ENCODE measurements around the gene GOLGA1. TPM values are rescaled to one million over a fixed set of nuclear protein-coding genes. Genes with fewer than 3 reads are reported as not detected.

Gene GOLGA1, protein sequence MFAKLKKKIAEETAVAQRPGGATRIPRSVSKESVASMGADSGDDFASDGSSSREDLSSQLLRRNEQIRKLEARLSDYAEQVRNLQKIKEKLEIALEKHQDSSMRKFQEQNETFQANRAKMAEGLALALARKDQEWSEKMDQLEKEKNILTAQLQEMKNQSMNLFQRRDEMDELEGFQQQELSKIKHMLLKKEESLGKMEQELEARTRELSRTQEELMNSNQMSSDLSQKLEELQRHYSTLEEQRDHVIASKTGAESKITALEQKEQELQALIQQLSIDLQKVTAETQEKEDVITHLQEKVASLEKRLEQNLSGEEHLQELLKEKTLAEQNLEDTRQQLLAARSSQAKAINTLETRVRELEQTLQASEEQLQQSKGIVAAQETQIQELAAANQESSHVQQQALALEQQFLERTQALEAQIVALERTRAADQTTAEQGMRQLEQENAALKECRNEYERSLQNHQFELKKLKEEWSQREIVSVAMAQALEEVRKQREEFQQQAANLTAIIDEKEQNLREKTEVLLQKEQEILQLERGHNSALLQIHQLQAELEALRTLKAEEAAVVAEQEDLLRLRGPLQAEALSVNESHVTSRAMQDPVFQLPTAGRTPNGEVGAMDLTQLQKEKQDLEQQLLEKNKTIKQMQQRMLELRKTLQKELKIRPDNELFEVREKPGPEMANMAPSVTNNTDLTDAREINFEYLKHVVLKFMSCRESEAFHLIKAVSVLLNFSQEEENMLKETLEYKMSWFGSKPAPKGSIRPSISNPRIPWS
- 13.9 and 53.1 TPM in 2 replicates for total RNA-seq (ENCODE audit: low replicate concordance)

- H3K4me3 ChIP-seq (ENCODE audit: low read depth, low read length) = peak within 1 kb of the TSS; percentile 81
- peak; percentile 93 for DNase-seq (ENCODE audit: low read depth)
- TF ChIP-seq, protein P1, sequence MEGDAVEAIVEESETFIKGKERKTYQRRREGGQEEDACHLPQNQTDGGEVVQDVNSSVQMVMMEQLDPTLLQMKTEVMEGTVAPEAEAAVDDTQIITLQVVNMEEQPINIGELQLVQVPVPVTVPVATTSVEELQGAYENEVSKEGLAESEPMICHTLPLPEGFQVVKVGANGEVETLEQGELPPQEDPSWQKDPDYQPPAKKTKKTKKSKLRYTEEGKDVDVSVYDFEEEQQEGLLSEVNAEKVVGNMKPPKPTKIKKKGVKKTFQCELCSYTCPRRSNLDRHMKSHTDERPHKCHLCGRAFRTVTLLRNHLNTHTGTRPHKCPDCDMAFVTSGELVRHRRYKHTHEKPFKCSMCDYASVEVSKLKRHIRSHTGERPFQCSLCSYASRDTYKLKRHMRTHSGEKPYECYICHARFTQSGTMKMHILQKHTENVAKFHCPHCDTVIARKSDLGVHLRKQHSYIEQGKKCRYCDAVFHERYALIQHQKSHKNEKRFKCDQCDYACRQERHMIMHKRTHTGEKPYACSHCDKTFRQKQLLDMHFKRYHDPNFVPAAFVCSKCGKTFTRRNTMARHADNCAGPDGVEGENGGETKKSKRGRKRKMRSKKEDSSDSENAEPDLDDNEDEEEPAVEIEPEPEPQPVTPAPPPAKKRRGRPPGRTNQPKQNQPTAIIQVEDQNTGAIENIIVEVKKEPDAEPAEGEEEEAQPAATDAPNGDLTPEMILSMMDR (IDR thresholded peaks at IDR 0.05; ENCODE audit: insufficient read depth, low read length) = no peak
Observed at GRCh38 chr9:124940894-124941678, at the start of gene GOLGA1. Gene GOLGA1 (minus strand): TSS chr9:124941083. CDS start chr9:124938711, 2,372 bp downstream.

DNA sequence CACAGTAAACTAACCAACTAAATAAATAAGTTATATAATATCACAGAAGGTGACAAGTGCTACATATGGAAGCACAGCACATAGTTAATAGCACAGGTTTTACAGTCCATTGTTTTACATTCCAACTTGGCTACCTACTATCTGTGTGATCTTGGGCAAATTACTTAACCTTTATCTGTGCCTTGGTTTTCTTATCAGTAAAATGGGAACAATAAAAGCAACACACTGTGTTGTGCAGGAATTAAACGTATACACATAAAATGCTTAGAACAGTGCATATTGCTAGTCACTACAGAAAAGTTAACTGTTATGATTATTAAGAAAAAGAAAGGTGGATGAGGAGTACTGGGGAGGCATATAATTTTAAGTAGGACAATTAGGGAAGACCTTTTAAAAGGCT lies 42.8 kb upstream of the GOLGA1 start:
- H3K4me3 ChIP-seq (ENCODE audit: low read depth, low read length) = no peak overlapping the region
- TF ChIP-seq, protein P1 (IDR thresholded peaks at IDR 0.05; ENCODE audit: insufficient read depth, low read length) = no peak
- no peak for DNase-seq (ENCODE audit: low read depth)

- no peak for DNase-seq (ENCODE audit: low read depth)
- TF ChIP-seq, protein P1 (IDR thresholded peaks at IDR 0.05; ENCODE audit: insufficient read depth, low read length) = no peak
- H3K4me3 ChIP-seq (ENCODE audit: low read depth, low read length) = no peak overlapping the region
Observed at GRCh38 chr9:124980431-124980830, 39.5 kb upstream of the GOLGA1 start.

DNA sequence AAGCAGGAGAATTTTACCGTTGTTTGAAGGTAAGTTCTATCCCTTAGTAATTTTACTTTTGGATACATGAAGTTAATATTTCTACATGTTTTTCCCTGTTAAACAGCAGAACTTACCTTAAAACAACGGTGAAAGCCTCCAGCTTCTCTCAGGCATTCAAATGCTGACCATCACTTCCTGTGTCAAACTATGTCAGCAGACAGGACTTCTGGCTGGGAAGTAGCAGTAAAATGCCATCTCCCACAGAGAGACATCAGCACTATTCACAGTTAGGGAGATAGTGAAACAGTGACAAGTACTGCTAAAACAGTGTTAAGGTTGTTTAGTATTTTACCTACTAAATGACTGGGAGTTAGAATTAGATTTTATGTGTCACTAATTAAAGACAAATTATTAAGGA lies 34.2 kb upstream of the GOLGA1 start:
- no peak for DNase-seq (ENCODE audit: low read depth)
- H3K4me3 ChIP-seq (ENCODE audit: low read depth, low read length) = no peak overlapping the region
- TF ChIP-seq, protein P1 (IDR thresholded peaks at IDR 0.05; ENCODE audit: insufficient read depth, low read length) = no peak

- DNase-seq (ENCODE audit: low read depth) = no peak
- TF ChIP-seq, protein P1 (IDR thresholded peaks at IDR 0.05; ENCODE audit: insufficient read depth, low read length) = no peak
- no peak overlapping the region for H3K4me3 ChIP-seq (ENCODE audit: low read depth, low read length)
Observed at GRCh38 chr9:124973807-124974206, 32.9 kb upstream of the GOLGA1 start.

GRCh38 chr9:124972241-124972770 lies 31.4 kb upstream of the GOLGA1 start:
- H3K4me3 ChIP-seq (ENCODE audit: low read depth, low read length) = no peak overlapping the region
- TF ChIP-seq, protein P1 (IDR thresholded peaks at IDR 0.05; ENCODE audit: insufficient read depth, low read length) = no peak
- DNase-seq (ENCODE audit: low read depth) = no peak

All from fibroblast of the aortic adventitia (primary cell).